Measurements from ENCODE around the gene RTN4R. TPM values are rescaled to one million over a fixed set of nuclear protein-coding genes. Genes with fewer than 3 reads are reported as not detected.
A peak's percentile ranks its signal among the peaks of the same experiment; 100 is the strongest.

RTN4R gene
- total RNA-seq, 2 experiments from 2014 or later: 0.36 to 0.50 TPM

- H3K9me3 Mint-ChIP-seq: no peaks in the 10 kb centered on the region
- H3K27me3 ChIP-seq (ENCODE audit: control insufficient read depth in 1 of 2, insufficient read depth in 2 of 2, low read length in 2 of 2): no peaks in the 10 kb centered on the region
- intact Hi-C loops (cut with DNase I, micrococcal nuclease): no loop called here
- no peaks in the 10 kb centered on the region for H3K9me3 ChIP-seq (ENCODE audit: control insufficient read depth in 1 of 2, insufficient read depth in 1 of 2, low read length in 2 of 2)
- POLR2A ChIA-PET: no interaction called here
- no peaks in the 10 kb centered on the region for H3K27me3 Mint-ChIP-seq
- H3K27ac Mint-ChIP-seq: no peak overlapping the region
- no peak overlapping the region for H3K4me3 Mint-ChIP-seq
- no peaks in the 10 kb centered on the region for H3K36me3 ChIP-seq (ENCODE audit: insufficient read depth, low read length)
- no peaks in the 10 kb centered on the region for H3K36me3 Mint-ChIP-seq (ENCODE audit: low read depth)
- CTCF ChIA-PET: no interaction called here
- H3K4me3 ChIP-seq (ENCODE audit: low read length): no peak overlapping the region
- TF ChIP-seq, protein P1, sequence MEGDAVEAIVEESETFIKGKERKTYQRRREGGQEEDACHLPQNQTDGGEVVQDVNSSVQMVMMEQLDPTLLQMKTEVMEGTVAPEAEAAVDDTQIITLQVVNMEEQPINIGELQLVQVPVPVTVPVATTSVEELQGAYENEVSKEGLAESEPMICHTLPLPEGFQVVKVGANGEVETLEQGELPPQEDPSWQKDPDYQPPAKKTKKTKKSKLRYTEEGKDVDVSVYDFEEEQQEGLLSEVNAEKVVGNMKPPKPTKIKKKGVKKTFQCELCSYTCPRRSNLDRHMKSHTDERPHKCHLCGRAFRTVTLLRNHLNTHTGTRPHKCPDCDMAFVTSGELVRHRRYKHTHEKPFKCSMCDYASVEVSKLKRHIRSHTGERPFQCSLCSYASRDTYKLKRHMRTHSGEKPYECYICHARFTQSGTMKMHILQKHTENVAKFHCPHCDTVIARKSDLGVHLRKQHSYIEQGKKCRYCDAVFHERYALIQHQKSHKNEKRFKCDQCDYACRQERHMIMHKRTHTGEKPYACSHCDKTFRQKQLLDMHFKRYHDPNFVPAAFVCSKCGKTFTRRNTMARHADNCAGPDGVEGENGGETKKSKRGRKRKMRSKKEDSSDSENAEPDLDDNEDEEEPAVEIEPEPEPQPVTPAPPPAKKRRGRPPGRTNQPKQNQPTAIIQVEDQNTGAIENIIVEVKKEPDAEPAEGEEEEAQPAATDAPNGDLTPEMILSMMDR (IDR thresholded peaks at IDR 0.05): no peak
- ATAC-seq (ENCODE audit: poor library complexity) (no peak), DNase-seq (peak in 1 of 14 experiments; percentile 10)
- H3K27ac ChIP-seq (ENCODE audit: low read depth in 1 of 2, low read length in 2 of 2): no peak overlapping the region
- H3K4me1 Mint-ChIP-seq (ENCODE audit: low read depth): no peaks in the 10 kb centered on the region
- H3K4me1 ChIP-seq (ENCODE audit: insufficient read depth, low read length): peaks cover 2% of the 10 kb centered on the region
Measured at GRCh38 chr22:20194681-20195593, 73.2 kb downstream of the RTN4R start.

- Histone ChIP-seq H3K4me3 (ENCODE audit: low read length) (no peak overlapping the region), H3K9me3 (ENCODE audit: control insufficient read depth in 1 of 2, insufficient read depth in 1 of 2, low read length in 2 of 2) (no peaks in the 10 kb centered on the region), H3K4me1 (ENCODE audit: insufficient read depth, low read length) (peaks cover 2% of the 10 kb centered on the region), H3K27ac (ENCODE audit: low read depth in 1 of 2, low read length in 2 of 2) (no peak overlapping the region), H3K27me3 (ENCODE audit: control insufficient read depth in 1 of 2, insufficient read depth in 2 of 2, low read length in 2 of 2) (no peaks in the 10 kb centered on the region), H3K36me3 (ENCODE audit: insufficient read depth, low read length) (no peaks in the 10 kb centered on the region)
- Mint-ChIP-seq H3K4me1 (ENCODE audit: low read depth) (no peaks in the 10 kb centered on the region), H3K27ac (no peak overlapping the region), H3K4me3 (no peak overlapping the region), H3K36me3 (ENCODE audit: low read depth) (no peaks in the 10 kb centered on the region), H3K27me3 (no peaks in the 10 kb centered on the region), H3K9me3 (no peaks in the 10 kb centered on the region)
- ChIA-PET POLR2A (interaction anchor here (0.9 to 1.0 kb wide), 2 partner anchors 18 to 51 kb away, joined by 3 to 4 read pairs; no protein-coding TSS in a partner anchor), CTCF (no interaction called here)
- DNase-seq (no peak), ATAC-seq (ENCODE audit: poor library complexity) (no peak)
- intact Hi-C loops (cut with DNase I, micrococcal nuclease): no loop called here
- TF ChIP-seq, protein P1 (IDR thresholded peaks at IDR 0.05): no peak
Measured at GRCh38 chr22:20193761-20194494, 74.2 kb downstream of the RTN4R start.

DNA sequence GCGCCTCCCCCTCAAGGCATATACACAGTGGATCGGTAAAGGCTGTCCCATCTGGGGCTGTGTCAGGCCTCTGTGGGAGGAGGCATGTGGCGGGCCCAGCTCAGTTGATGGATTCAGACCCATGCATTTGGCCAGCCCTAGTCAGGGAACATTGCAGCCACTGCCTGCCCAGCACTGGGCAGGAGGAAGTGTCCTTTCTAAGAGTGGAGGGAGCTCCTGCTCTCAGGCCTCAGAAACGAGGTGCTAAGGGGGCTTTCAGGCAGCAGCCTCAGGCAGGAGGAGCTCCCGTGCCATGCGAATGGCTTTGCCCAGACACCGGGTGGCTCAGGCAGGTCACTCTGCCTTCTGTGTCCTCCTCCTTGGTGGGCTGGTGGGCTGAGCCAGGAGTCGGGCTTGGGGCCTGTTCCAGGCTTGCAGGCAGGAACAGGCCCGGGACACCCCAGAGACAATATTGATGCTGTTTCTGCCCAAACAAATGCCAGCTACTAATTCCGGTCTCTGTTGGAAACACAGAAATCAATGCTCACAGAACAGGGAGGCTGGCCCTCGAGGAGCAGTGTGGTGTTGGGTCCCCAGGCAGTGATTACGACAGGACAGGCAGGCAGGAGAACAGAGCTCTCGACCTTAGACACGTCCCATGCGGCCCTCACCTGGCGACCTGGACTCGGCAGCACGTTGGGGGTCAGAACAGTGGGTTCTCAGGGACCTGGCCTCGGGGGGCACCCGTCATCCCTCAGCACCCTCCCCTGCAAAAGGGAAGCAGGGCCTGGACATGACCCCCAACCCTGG lies 75.0 kb downstream of the RTN4R start:
- Mint-ChIP-seq H3K27ac (no peak overlapping the region), H3K4me1 (ENCODE audit: low read depth) (no peaks in the 10 kb centered on the region), H3K36me3 (ENCODE audit: low read depth) (no peaks in the 10 kb centered on the region), H3K4me3 (no peak overlapping the region), H3K27me3 (no peaks in the 10 kb centered on the region), H3K9me3 (no peaks in the 10 kb centered on the region)
- H3K36me3 ChIP-seq (ENCODE audit: insufficient read depth, low read length): no peaks in the 10 kb centered on the region
- no peak for DNase-seq
- no peak overlapping the region for H3K27ac ChIP-seq (ENCODE audit: low read depth in 1 of 2, low read length in 2 of 2)
- intact Hi-C loops (cut with DNase I, micrococcal nuclease): no loop called here
- CTCF ChIA-PET: no interaction called here
- H3K4me3 ChIP-seq (ENCODE audit: low read length): no peak overlapping the region
- TF ChIP-seq, protein P1 (IDR thresholded peaks at IDR 0.05): no peak
- peaks cover 2% of the 10 kb centered on the region for H3K4me1 ChIP-seq (ENCODE audit: insufficient read depth, low read length)
- no peaks in the 10 kb centered on the region for H3K27me3 ChIP-seq (ENCODE audit: control insufficient read depth in 1 of 2, insufficient read depth in 2 of 2, low read length in 2 of 2)
- ATAC-seq (ENCODE audit: poor library complexity): no peak
- POLR2A ChIA-PET: interaction anchor here (0.9 to 1.0 kb wide), 2 partner anchors 18 to 52 kb away, joined by 3 to 4 read pairs; no protein-coding TSS in a partner anchor
- no peaks in the 10 kb centered on the region for H3K9me3 ChIP-seq (ENCODE audit: control insufficient read depth in 1 of 2, insufficient read depth in 1 of 2, low read length in 2 of 2)
